MM.1S (cell line): ENCODE results near the gene EID2B.

ENCODE experiments used
- DNase-seq: peaks from one replicate; pipeline ENCODE4 v3.0.0-alpha.2; 2015
- H2AFZ ChIP-seq: fragments of 300-600 bp; sonication (generic); 2 replicates; pipeline ENCODE4 v1.6.0; 2016; ENCODE audit warnings: antibody characterized with exemption, low read length
- H3F3A ChIP-seq: fragments of 300-600 bp; sonication (generic); 2 replicates; pipeline ENCODE4 v1.6.1; 2016; ENCODE audit warnings: mild to moderate bottlenecking, antibody characterized with exemption, low read length, moderate library complexity, mixed read lengths; ENCODE audit not compliant: insufficient read depth
- H3K27ac ChIP-seq: fragments of 300-600 bp; sonication (generic); 2 replicates; pipeline ENCODE4 v1.5.1; 2016; ENCODE audit warnings: mild to moderate bottlenecking, low read length
- H3K27me3 ChIP-seq: fragments of 300-600 bp; sonication (generic); replicated peaks from 2 replicates; pipeline ENCODE4 v1.6.0; 2016; ENCODE audit warnings: low read length; ENCODE audit not compliant: insufficient read depth
- H3K36me3 ChIP-seq: fragments of 300-600 bp; sonication (generic); replicated peaks from 2 replicates; pipeline ENCODE4 v1.6.1; 2016; ENCODE audit warnings: mild to moderate bottlenecking, low read length, mixed read lengths; ENCODE audit not compliant: insufficient read depth
- H3K4me1 ChIP-seq: fragments of 300-600 bp; sonication (generic); 2 replicates; pipeline ENCODE4 v1.6.1; 2016; ENCODE audit warnings: low read length, mixed read lengths
- H3K4me2 ChIP-seq: fragments of 300-600 bp; sonication (generic); 2 replicates; pipeline ENCODE4 v1.6.0; 2016; ENCODE audit warnings: low read depth, low read length
- H3K4me3 ChIP-seq: fragments of 300-600 bp; sonication (generic); 2 replicates; pipeline ENCODE4 v1.5.1; 2016; ENCODE audit warnings: low read length, mixed read lengths
- H3K79me2 ChIP-seq: fragments of 300-600 bp; sonication (generic); 2 replicates; pipeline ENCODE4 v1.6.1; 2016; ENCODE audit warnings: mixed run types, low read length, mixed read lengths
- H3K9ac ChIP-seq: fragments of 300-600 bp; sonication (generic); 2 replicates; pipeline ENCODE4 v1.6.1; 2016; ENCODE audit warnings: low read length, mixed read lengths
- H3K9me2 ChIP-seq: fragments of 300-600 bp; sonication (generic); replicated peaks from 2 replicates; pipeline ENCODE4 v1.6.1; 2016; ENCODE audit warnings: mild to moderate bottlenecking, low read length, mixed read lengths; ENCODE audit not compliant: insufficient read depth
- H3K9me3 ChIP-seq: fragments of 300-600 bp; sonication (generic); replicated peaks from 2 replicates; pipeline ENCODE4 v1.6.1; 2016; ENCODE audit warnings: mild to moderate bottlenecking, low read length, mixed read lengths; ENCODE audit not compliant: insufficient read depth
- H4K20me1 ChIP-seq: fragments of 300-600 bp; sonication (generic); 2 replicates; pipeline ENCODE4 v1.6.1; 2016; ENCODE audit warnings: mild to moderate bottlenecking, low read length, moderate library complexity, mixed read lengths; ENCODE audit not compliant: insufficient read depth
- CTCF ChIP-seq: fragments of 300-600 bp; sonication (generic); IDR thresholded peaks from 2 replicates; pipeline ENCODE4 v1.5.1; 2016; ENCODE audit warnings: antibody characterized with exemption, low read length, mixed read lengths
- EZH2 ChIP-seq: fragments of 300-600 bp; sonication (generic); optimal IDR thresholded peaks from 2 replicates; pipeline ENCODE3; 2017; ENCODE audit warnings: low read depth, mild to moderate bottlenecking, antibody characterized with exemption, low read length, mixed read lengths
- EZH2phosphoT487 ChIP-seq: fragments of 300-600 bp; sonication (generic); IDR thresholded peaks from 2 replicates; pipeline ENCODE4 v1.6.1; 2018; ENCODE audit warnings: antibody characterized with exemption, low read length

The EID2B gene

GRCh38 chr19:39539165-39539517 lies 6.5 kb upstream of the EID2B start:
- peak overlapping the region; percentile 87 for H3K4me2 ChIP-seq
- H3K4me1 ChIP-seq = peaks cover 8% of the 10 kb centered on the region
- H3K27me3 ChIP-seq = no peaks in the 10 kb centered on the region
- H3K79me2 ChIP-seq = peaks cover 15% of the 10 kb centered on the region
- H4K20me1 ChIP-seq = no peaks in the 10 kb centered on the region
- H3K4me3 ChIP-seq = peak overlapping the region; percentile 66
- no peak overlapping the region for H3K27ac ChIP-seq
- TF ChIP-seq CTCF = no peak
- no peak for TF ChIP-seq EZH2phosphoT487
- no peak for TF ChIP-seq EZH2
- peak overlapping the region; percentile 58 for H3K9ac ChIP-seq
- no peaks in the 10 kb centered on the region for H3K9me2 ChIP-seq
- H3K36me3 ChIP-seq = no peaks in the 10 kb centered on the region
- no peaks in the 10 kb centered on the region for H3K9me3 ChIP-seq
- 0 out of 2 replicates have a peak, but pooled peaks cover 1% of the 10 kb centered on the region for H3F3A ChIP-seq
- peak overlapping the region; percentile 24; the same call in 1 of the 2 replicates for H2AFZ ChIP-seq
- DNase-seq = no peak

DNA sequence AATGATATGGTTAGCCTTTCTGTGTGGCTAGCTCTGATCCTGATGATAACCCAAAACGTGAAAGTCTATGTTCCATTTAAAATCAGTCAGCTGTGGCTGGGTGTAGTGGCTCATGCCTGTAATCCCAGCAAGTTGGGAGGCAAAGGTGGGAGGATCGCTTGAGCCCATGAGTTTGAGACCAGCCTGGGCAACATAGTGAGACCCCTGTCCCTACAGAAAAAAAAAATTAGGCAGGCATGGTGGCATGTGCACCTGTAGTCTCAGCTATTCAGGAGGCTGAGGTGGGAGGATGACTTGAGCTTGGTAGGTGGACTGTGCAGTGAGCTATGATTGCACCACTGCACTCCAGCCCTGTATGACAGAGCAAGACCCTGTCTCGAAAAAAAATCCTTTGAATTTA lies 1.1 kb upstream of the EID2B start:
- peaks cover 7% of the 10 kb centered on the region; the same call in 1 of the 2 replicates for H3K4me1 ChIP-seq
- no peak overlapping the region for H2AFZ ChIP-seq
- no peaks in the 10 kb centered on the region for H3K9me3 ChIP-seq
- TF ChIP-seq EZH2phosphoT487 (no peak), EZH2 (no peak), CTCF (no peak)
- 0 out of 2 replicates have a peak, but pooled peaks cover 3% of the 10 kb centered on the region for H3F3A ChIP-seq
- H3K4me3 ChIP-seq = no peak overlapping the region
- no peaks in the 10 kb centered on the region for H3K27me3 ChIP-seq
- H4K20me1 ChIP-seq = no peaks in the 10 kb centered on the region
- H3K36me3 ChIP-seq = no peaks in the 10 kb centered on the region
- peaks cover 21% of the 10 kb centered on the region for H3K79me2 ChIP-seq
- no peak for DNase-seq
- no peaks in the 10 kb centered on the region for H3K9me2 ChIP-seq
- H3K9ac ChIP-seq = no peak overlapping the region
- no peak overlapping the region for H3K27ac ChIP-seq
- no peak overlapping the region for H3K4me2 ChIP-seq

- Histone ChIP-seq H3K9ac (no peak overlapping the region), H3K79me2 (peaks cover 14% of the 10 kb centered on the region), H3K9me3 (no peaks in the 10 kb centered on the region), H3K4me1 (peaks cover 4% of the 10 kb centered on the region; the same call in 1 of the 2 replicates), H3K27ac (no peak overlapping the region), H3K27me3 (no peaks in the 10 kb centered on the region), H3K36me3 (no peaks in the 10 kb centered on the region), H3K4me3 (no peak overlapping the region), H2AFZ (no peak overlapping the region; the same call in 1 of the 2 replicates), H3K9me2 (no peaks in the 10 kb centered on the region), H3K4me2 (peak overlapping the region; percentile 12; the same call in 1 of the 2 replicates), H3F3A (0 out of 2 replicates have a peak, but pooled peaks cover 3% of the 10 kb centered on the region), H4K20me1 (no peaks in the 10 kb centered on the region)
- DNase-seq = no peak
- TF ChIP-seq EZH2 = no peak
- TF ChIP-seq EZH2phosphoT487 = no peak
These were observed 406 bp upstream of the EID2B start for GRCh38 chr19:39533003-39533512.

GRCh38 chr19:39531834-39532232 lies 819 bp downstream of the EID2B start:
- H3K4me1 ChIP-seq = peaks cover 4% of the 10 kb centered on the region; the same call in 1 of the 2 replicates
- H3F3A ChIP-seq = 0 out of 2 replicates have a peak, but pooled peaks cover 3% of the 10 kb centered on the region
- H3K36me3 ChIP-seq = no peaks in the 10 kb centered on the region
- peak overlapping the region; percentile 93 for H3K4me3 ChIP-seq
- H3K4me2 ChIP-seq = peak overlapping the region; percentile 96
- H3K27ac ChIP-seq = no peak overlapping the region
- H3K9ac ChIP-seq = peak overlapping the region; percentile 74
- H3K79me2 ChIP-seq = peaks cover 13% of the 10 kb centered on the region
- no peaks in the 10 kb centered on the region for H3K27me3 ChIP-seq
- no peaks in the 10 kb centered on the region for H4K20me1 ChIP-seq
- H3K9me2 ChIP-seq = no peaks in the 10 kb centered on the region
- no peaks in the 10 kb centered on the region for H3K9me3 ChIP-seq
- no peak for DNase-seq
- TF ChIP-seq CTCF (no peak), EZH2phosphoT487 (no peak), EZH2 (no peak)
- H2AFZ ChIP-seq = peak overlapping the region; percentile 89
